HL-60/S4 treated with retinoic acid at 250 ng/mL for 4 days and 3 days (cell line): ENCODE measurements around the gene PRR36.

ENCODE experiments used
- in situ Hi-C: fragments of 300-500 bp; cut with MboI; formaldehyde crosslinking; loops from 2 replicates; pipeline ENCODE4 v1.7.0; 2022; ENCODE audit warnings: low sequenced_read_pairs

PRR36 gene

GRCh38 chr19:7873304-7874075, 700 bp downstream of the PRR36 start:
- in situ Hi-C loops, result no loop called here

- in situ Hi-C loops, result no loop called here
Measured at GRCh38 chr19:7872306-7873204, 1.6 kb downstream of the PRR36 start.

- in situ Hi-C loops, result no loop called here
Measured at GRCh38 chr19:7871437-7872305, 2.5 kb downstream of the PRR36 start.

DNA sequence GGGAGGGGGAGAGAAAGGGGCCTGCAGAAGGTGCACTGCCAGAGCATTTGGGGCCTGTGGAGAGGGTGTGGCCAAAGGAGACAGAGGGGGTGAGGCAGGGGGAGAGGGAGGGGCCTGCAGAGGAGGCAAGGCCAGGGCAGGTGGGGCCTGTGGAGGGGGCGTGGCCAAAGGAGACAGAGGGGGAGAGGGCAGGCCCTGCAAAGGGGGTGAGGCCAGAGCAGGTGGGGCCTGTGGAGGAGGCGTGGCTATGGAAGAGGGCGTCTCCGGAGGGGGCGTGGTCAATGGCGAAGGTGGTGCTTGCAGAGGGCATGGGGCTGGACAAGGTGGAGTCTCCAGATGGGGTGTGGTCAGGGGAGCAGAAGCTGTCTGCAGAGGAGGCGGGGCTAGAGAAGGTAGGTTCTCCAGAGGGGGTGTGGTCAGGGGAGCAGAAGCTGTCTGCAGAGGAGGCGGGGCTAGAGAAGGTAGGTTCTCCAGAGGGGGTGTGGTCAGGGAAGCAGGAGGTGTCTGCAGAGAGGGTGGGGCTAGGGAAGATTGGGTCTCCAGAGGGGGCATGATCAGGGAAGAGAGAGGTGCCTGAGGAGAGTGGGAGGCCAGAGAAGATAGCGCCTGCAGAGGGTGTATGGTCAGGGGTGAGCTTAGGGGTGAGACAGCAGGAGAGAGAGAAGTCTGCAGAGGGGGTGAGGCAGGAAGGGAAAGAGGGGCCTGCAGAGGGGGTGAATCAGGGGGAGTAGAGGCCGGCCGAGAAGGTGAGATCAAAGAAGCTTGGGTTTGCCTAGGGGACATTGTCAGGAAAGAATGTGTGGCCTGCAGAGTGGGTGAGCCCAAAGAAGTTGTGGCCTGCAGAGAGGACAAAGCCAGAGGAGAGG, 3.4 kb downstream of the PRR36 start:
- in situ Hi-C loops, result no loop called here

- in situ Hi-C loops, result no loop called here
Measured at GRCh38 chr19:7869910-7870511, 4.2 kb downstream of the PRR36 start.

- in situ Hi-C loops, result no loop called here
Measured at GRCh38 chr19:7869453-7869909, 4.7 kb downstream of the PRR36 start.

- in situ Hi-C loops, result no loop called here
Measured at GRCh38 chr19:7868671-7869452, 5.3 kb downstream of the PRR36 start.

- in situ Hi-C loops, result no loop called here
Measured at GRCh38 chr19:7868326-7868670, 5.9 kb downstream of the PRR36 start.

DNA sequence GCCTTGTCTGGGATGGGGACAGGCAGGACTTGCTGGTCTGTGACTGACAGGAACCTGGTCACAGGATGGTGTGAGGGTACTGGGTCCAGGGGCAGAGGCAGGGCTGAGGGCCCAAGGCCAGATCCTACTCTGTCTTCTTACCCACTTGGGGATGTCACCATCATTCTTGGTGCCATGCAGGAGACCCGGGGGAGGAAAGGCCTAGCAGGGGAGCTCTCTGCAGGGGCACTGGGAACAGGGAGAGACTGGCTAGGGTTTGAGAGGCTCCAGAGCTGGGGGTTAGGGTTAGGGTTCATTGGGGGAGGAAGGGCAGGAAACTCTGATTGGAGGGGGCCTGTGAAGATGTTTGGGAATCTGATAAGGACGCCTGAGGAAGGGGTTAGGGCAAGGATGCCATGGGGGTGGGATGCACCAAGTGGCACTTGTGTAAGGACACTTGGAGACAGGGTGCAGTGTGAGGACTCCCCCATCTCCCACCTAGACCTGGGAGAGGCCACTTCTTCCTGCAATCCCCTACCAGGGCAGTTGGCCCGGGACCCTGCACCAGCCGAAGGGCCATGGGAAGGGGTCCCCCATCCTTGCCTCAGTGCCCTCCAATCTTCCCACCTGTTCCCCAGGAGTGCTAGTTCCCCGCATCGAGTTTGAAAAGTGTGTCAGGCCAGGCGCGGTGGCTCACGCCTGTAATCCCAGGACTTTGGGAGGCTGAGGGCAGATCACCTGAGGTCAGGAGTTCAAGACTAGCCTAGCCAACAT, 6.9 kb downstream of the PRR36 start:
- in situ Hi-C loops, result no loop called here

GRCh38 chr19:7866399-7867091, 7.6 kb downstream of the PRR36 start:
- in situ Hi-C loops, result no loop called here

DNA sequence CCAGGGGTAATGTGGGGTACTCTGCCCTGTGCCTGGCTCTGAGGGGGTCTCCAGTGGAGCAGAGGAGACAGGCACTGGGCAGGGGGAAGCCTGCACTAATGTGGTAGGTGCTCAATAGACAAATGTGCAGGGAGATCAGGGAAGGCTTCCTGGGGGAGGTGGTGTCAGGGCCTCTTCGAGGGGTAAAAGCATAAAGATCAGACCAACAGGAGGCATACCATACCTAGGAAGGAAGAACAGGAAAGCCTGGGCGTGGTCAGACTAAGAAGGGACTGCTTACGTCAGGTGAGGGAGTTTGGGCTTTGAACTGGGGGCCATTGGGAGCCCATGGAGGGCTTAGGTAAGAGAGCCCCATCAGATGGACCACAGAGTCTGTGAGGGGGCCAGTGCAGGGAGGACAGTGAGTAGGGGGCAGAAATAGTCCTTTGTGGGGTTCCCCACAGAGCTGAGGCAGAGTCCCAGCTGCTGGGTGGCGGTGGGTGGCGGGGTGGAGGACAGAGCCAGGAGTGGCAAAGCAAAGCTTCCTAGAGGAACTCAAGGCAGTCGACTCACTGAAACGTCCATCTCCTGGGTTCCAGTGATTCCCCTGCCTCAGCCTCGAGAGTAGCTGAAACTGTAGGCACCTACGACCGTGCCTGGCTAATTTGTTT, 8.8 kb downstream of the PRR36 start:
- in situ Hi-C loops, result no loop called here

- in situ Hi-C loops, result no loop called here
Measured at GRCh38 chr19:7864690-7865074, 9.5 kb downstream of the PRR36 start.

DNA sequence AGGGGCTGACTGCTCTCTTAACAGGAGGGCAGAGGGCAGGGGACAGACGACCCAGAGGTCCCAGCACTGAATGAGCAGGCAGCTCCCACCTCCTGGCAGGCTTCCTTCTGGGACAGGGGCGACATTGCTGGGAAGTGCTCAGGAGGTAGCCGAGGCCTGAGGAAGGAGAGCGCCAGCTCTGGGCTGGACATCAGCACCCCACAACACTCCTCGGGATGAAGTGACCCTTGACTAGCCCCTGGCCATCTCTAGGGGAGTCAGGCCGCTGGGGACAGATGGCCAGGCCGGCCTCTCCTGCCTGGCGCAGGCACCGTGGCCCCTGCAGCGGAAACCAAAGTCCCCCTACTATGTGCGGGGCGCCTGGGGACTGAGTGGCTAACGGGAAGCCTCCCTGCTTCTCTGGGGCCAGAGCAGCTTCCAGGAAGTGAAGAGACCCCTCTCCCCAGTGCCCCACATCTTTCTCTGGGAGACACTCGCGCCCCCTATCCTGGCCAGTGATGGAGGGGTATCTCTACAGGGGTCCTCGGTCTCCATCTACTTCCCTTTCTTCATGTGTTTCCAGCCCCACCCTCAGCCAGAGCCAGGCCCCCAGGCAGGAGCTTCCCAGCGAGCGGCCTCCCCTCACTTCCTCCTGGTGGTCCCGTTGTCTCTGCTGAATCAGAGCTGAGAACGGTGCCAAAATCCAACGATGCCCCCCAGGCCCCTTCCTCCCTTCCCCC, 10.1 kb downstream of the PRR36 start:
- in situ Hi-C loops, result no loop called here

GRCh38 chr19:7863157-7863970, 10.8 kb downstream of the PRR36 start:
- in situ Hi-C loops, result no loop called here

- in situ Hi-C loops, result no loop called here
Measured at GRCh38 chr19:7862413-7862951, 11.7 kb downstream of the PRR36 start.
